Coronary artery (tissue), 2 donors: Measurements from ENCODE around the gene PLXNA4.

ENCODE experiments used
- DNase-seq: peaks from one replicate; pipeline ENCODE4 v3.0.0-alpha.2; 2017; ENCODE audit warnings: low spot score
- H3K27ac ChIP-seq, 2 donors: fragments of 200-600 bp; sonication (generic); one replicate each; pipeline ENCODE4 v1.5.1; 2016 to 2019
- H3K4me3 ChIP-seq: fragments of 200-600 bp; sonication (generic); 2 replicates; pipeline ENCODE4 v1.5.1; 2016; ENCODE audit warnings: mild to moderate bottlenecking, moderate library complexity
- CTCF ChIP-seq: fragments of 200-600 bp; sonication (generic); IDR thresholded peaks from one replicate; pipeline ENCODE4 v1.5.1; 2019; ENCODE audit warnings: antibody characterized with exemption

The PLXNA4 gene

DNA sequence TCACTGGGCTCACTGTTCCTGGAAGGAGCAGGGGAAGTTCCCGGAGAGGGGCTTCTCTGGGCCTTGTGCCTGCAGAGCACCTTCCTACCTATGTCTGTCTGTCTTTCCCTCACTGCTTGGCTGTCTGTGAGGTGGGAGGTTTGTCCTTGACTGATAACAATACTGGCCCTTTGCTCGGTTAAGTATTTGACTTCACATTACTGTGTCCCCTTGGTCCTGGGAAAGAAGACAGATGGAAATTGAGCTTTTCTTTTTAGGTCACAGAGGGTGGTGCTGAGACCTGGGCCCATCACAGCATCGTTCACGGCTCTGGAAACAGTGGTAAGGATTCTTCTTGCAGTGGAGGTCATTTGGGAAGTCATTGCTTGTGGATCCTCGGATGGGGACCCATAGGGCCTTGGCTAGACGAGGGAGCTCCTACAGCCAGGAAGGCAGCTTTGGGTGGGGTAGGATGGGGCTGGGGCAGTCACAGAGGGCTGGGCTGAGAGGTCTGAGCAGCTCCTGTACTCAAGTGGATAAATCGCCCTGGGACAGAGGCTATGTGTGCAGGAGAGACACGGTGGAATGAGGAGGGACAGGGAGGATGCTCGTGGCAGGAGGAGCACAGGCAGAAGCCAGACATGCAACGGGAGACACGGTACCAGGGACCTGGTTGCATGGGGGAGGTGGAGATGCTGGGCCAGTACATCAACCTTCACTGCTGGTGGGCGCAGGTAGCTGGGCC, 450.2 kb downstream of the PLXNA4 start:
- Histone ChIP-seq H3K27ac (no peak overlapping the region), H3K4me3 (no peak overlapping the region)
- no peak for DNase-seq
- TF ChIP-seq CTCF: no peak

- Histone ChIP-seq H3K27ac (no peak overlapping the region), H3K4me3 (no peak overlapping the region)
- TF ChIP-seq CTCF: no peak
- DNase-seq: no peak
Observed at GRCh38 chr7:132125096-132125495, 451.2 kb downstream of the PLXNA4 start.

GRCh38 chr7:132124575-132124974, 451.7 kb downstream of the PLXNA4 start:
- Histone ChIP-seq H3K4me3 (no peak overlapping the region), H3K27ac (no peak overlapping the region)
- TF ChIP-seq CTCF: no peak
- no peak for DNase-seq

GRCh38 chr7:132123773-132124172, 452.5 kb downstream of the PLXNA4 start:
- Histone ChIP-seq H3K4me3 (no peak overlapping the region), H3K27ac (no peak overlapping the region)
- TF ChIP-seq CTCF: no peak
- no peak for DNase-seq

- no peak for DNase-seq
- H3K27ac ChIP-seq: no peak overlapping the region
- no peak for TF ChIP-seq CTCF
- no peak overlapping the region for H3K4me3 ChIP-seq
Observed at GRCh38 chr7:132122901-132123300, 453.4 kb downstream of the PLXNA4 start.

DNA sequence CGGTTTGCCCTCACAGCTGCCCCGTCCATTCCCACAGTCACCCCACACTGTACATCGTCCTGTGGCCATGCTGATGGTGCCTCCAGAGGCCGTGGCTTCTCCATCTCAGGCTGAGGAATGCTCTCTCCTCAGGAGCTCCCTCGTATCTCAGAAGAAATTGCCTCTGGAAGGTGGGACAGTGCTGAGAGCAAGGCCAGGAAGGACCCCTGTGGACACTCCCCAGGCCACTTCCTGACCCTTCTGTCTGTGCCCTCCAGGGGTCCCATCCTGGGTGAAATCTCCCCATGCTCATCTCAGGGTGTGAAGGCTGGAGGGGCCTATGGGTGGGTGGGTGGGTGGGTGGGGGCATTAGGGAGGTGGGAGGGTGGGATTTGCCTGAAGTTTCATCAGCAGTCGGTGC, 454.3 kb downstream of the PLXNA4 start:
- DNase-seq: no peak
- Histone ChIP-seq H3K27ac (no peak overlapping the region), H3K4me3 (no peak overlapping the region)
- TF ChIP-seq CTCF: no peak

GRCh38 chr7:132118641-132119040, 457.6 kb downstream of the PLXNA4 start:
- Histone ChIP-seq H3K4me3 (no peak overlapping the region), H3K27ac (no peak overlapping the region)
- no peak for TF ChIP-seq CTCF
- no peak for DNase-seq
